Mucosa of rectum (tissue), 2 donors: ENCODE results near the gene LARP4.

ENCODE experiments used
- H3K27ac ChIP-seq, 2 donors: one replicate each; pipeline ENCODE4 v1.7.0; 2013; ENCODE audit warnings: inconsistent platforms in 2 of 2, low read depth in 2 of 2, low read length in 2 of 2
- H3K27me3 ChIP-seq, 2 donors: one replicate each; pipeline ENCODE4 v1.7.0; 2013; ENCODE audit warnings: low read length in 2 of 2; ENCODE audit not compliant: control insufficient read depth in 2 of 2, insufficient read depth in 2 of 2
- H3K36me3 ChIP-seq, 2 donors: one replicate each; pipeline ENCODE4 v1.7.0; 2013; ENCODE audit warnings: low read length in 2 of 2; ENCODE audit not compliant: control insufficient read depth in 2 of 2, insufficient read depth in 2 of 2
- H3K4me1 ChIP-seq, 2 donors: one replicate each; pipeline ENCODE4 v1.7.0; 2013; ENCODE audit warnings: low read length in 2 of 2, mild to moderate bottlenecking in 1 of 2; ENCODE audit not compliant: control insufficient read depth in 2 of 2, insufficient read depth in 2 of 2
- H3K4me3 ChIP-seq, 2 donors: one replicate each; pipeline ENCODE4 v1.7.0; 2013; ENCODE audit warnings: low read length in 2 of 2
- H3K9ac ChIP-seq, 2 donors: one replicate each; pipeline ENCODE4 v1.7.0; 2013; ENCODE audit warnings: low read length in 2 of 2, low read depth in 1 of 2, mild to moderate bottlenecking in 1 of 2
- H3K9me3 ChIP-seq, 2 donors: one replicate each; pipeline ENCODE4 v1.7.0; 2013; ENCODE audit warnings: low read length in 2 of 2; ENCODE audit not compliant: control insufficient read depth in 2 of 2
- donor health status: healthy.
- donor health status: Normal muscosa, but diverticular disease.

The LARP4 gene

DNA sequence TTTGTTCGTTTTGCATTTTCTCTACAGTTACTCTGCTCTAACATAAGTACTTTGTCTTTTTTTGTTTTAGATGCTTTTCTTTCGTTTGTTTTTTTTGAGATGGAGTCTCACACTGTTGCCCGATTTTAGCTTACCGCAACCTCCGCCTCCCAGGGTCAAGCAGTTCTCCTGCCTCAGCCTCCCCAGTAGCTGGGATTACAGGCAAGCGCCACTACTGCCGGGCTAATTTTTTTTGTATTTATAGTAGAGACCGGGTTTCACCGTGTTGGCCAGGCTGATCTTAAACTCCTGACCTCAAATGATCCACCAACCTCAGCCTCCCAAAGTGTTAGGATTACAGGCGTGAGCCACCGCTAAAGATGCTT, 106.8 kb downstream of the LARP4 start:
- Histone ChIP-seq H3K9me3 (no peaks in the 10 kb centered on the region), H3K27ac (no peak overlapping the region), H3K4me1 (peaks cover 28 to 36% of the 10 kb centered on the region in 2 donors), H3K9ac (no peak overlapping the region), H3K27me3 (no peaks in the 10 kb centered on the region), H3K36me3 (no peaks in the 10 kb centered on the region), H3K4me3 (peak overlapping the region in 1 of 2 donors; percentile 82)

DNA sequence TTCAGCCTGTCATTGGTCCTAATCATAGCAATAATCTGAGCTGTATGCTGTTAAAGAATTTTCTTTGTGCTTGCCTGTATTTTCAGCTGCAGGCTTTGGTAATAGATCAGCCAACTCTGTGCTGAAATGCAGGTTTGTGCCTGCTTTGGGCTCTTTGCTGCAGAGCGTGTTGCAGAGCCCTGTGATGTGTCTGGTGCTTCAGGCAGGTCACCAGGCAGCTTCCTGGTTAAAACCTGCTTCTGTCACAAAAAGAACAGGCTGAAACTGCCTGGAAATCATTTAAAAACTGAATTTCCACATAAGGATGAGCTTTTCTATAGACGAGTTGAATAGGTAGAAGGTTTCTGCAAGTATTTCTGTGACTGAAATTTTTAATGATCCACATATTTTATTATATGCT, 107.2 kb downstream of the LARP4 start:
- no peak overlapping the region for H3K27ac ChIP-seq

DNA sequence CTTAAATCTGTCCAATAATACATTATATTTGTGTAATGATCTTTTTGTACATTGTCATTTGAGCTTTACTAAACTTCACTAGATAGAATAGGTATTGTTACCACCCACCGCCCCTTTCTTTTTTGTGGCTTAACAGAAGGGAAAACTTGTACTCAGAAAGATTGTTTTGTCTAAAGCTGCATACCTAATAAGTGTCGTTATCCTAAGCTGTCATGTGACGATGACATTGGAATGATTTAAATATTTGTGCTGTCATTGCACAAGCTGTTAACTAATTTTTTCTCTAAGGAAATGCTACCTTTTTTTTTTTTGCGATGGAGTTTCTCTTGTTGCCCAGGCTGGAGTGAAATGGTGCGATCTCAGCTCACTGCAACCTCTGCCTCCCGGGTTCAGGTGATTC, 107.7 kb downstream of the LARP4 start:
- Histone ChIP-seq H3K36me3 (no peaks in the 10 kb centered on the region), H3K4me3 (no peak overlapping the region), H3K9me3 (no peaks in the 10 kb centered on the region), H3K9ac (no peak overlapping the region), H3K4me1 (peaks cover 28 to 36% of the 10 kb centered on the region in 2 donors), H3K27me3 (no peaks in the 10 kb centered on the region), H3K27ac (no peak overlapping the region)

More for the DNA sequence above, 107.2 kb downstream of the LARP4 start:
- H3K27me3 ChIP-seq = no peaks in the 10 kb centered on the region
- peaks cover 28 to 36% of the 10 kb centered on the region in 2 donors for H3K4me1 ChIP-seq
- no peaks in the 10 kb centered on the region for H3K36me3 ChIP-seq
- H3K4me3 ChIP-seq = no peak overlapping the region
- no peak overlapping the region for H3K9ac ChIP-seq
- H3K9me3 ChIP-seq = no peaks in the 10 kb centered on the region

DNA sequence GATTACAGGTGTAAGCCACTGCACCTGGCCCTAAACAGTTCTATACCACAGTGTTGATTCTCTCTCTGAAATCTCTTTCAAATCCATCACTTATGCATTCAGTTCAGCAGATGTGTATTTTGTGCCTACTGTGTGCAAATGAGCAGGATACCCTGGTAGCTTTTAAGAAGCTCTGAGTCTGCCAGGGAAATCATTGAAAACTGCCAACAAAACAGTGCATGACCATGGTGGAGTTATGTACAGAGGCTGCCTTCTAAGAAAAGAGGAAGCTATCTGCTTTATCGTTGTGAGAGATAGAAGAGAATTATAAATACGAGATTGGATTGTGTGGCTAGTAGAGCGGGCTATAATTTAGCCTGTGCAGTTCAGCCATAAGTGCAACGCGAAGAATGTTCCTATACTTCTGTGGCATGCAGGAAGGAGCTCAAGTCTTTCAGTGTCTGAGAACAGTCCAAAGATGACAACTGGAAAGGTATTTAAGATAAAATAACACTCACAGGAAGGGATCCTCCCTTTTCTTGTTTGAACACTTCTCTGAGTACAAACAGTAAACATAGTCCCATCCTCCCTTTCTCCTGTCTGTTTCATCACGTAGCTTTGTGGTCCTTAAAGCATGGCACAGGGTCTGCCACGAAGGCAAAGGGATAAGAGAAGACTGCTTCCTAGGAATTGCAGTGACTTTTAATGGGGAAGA, 108.4 kb downstream of the LARP4 start:
- Histone ChIP-seq H3K27ac (peak overlapping the region in 1 of 2 donors; percentile 40), H3K9ac (peak overlapping the region in 1 of 2 donors; percentile 11), H3K4me3 (no peak overlapping the region), H3K9me3 (no peaks in the 10 kb centered on the region), H3K4me1 (peaks cover 28 to 38% of the 10 kb centered on the region in 2 donors), H3K27me3 (no peaks in the 10 kb centered on the region), H3K36me3 (no peaks in the 10 kb centered on the region)

DNA sequence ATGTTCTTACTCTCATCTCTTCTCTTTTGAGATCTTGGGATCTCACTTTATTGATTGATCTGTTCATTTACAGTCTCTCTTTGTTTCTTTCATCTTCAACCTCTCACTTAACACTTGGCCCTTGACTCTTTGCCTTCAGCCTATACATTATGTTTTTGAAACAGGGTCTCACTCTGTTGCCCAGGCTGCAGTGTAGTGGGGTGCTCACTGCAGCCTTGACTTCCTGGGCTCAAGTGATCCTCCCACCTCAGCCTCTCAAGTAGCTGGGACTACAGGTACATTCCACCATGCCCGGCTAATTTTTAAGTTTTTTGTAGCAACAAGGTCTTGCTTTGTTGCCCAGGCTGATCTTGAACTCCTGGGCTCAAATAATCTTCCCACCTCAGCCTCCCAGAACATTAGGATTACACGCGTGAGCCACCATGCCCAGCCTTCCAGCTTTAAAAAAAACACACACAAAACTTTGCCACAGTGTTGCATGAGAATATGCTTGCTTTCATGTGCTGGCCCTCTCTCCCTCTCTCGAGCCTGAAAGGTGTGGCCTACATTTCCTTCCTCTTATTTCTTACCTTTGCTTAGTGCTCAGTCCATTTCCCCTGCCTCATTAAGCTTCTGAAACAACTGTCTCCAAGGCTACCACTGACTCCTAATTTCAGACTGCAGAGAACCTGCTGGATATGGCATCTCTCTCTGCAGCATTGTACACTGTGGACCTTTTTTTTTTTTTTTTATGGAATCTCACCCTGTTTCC, 114.0 kb downstream of the LARP4 start:
- no peaks in the 10 kb centered on the region for H3K27me3 ChIP-seq
- H3K4me3 ChIP-seq = no peak overlapping the region
- H3K27ac ChIP-seq = peak overlapping the region in 1 of 2 donors; percentile 1
- peaks cover 15 to 16% of the 10 kb centered on the region in 2 donors for H3K4me1 ChIP-seq
- H3K9me3 ChIP-seq = no peaks in the 10 kb centered on the region
- H3K9ac ChIP-seq = no peak overlapping the region
- H3K36me3 ChIP-seq = no peaks in the 10 kb centered on the region

DNA sequence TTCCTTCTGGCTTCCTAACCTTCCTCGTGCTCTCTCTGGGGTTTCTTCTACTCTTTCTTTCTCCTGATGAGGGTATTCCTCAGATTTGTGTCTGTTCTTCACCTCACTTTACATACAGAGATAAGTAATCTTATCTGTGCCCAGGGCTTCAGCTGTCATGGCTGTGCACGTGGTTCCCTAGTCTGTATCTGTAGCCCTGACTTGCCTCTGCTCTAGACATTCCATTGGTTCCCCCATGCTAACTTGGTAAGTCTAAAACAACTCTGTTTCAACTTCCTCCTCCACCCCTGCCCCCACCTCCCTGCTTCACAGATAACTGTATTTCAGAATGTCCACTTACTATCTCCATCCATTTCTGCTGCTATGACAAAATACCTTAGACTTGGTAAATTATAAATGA, 114.9 kb downstream of the LARP4 start:
- Histone ChIP-seq H3K36me3 (no peaks in the 10 kb centered on the region), H3K9ac (no peak overlapping the region), H3K27me3 (no peaks in the 10 kb centered on the region), H3K27ac (peak overlapping the region in 1 of 2 donors; percentile 22), H3K4me3 (no peak overlapping the region), H3K4me1 (peaks cover 14% of the 10 kb centered on the region in 2 donors), H3K9me3 (no peaks in the 10 kb centered on the region)

DNA sequence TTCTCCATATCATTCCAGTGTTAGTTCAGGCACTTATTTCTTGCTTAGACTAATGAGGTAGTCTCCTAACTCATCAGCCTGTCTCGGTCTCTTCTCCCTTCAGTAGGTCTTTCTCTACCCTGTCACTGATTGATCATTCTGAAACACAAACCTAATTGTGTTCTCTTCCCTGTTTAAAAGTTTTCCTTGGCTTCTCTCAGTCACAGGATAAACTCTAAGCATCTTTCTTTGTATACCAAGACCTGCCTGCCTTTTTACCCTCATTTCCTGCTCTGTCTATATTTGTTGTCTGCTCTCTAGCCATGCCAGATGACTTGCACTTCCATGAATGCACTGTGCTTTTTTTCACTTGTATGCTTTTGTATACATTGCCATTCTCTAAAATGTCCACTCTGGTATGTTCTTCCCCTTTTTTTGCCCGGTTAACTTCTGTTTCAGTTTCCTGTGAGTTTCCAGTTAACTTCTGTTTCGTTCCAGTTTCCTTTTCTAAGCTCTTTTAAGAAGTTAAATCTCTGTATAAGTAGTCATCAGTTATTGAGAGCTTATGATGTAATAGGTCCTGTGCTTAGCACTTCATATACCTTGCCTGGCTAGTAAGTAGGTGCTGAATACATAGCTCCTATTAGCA, 116.8 kb downstream of the LARP4 start:
- Histone ChIP-seq H3K4me3 (no peak overlapping the region), H3K27me3 (no peaks in the 10 kb centered on the region), H3K9me3 (no peaks in the 10 kb centered on the region), H3K4me1 (peaks cover 14% of the 10 kb centered on the region in 2 donors), H3K9ac (no peak overlapping the region), H3K36me3 (no peaks in the 10 kb centered on the region), H3K27ac (peak overlapping the region; percentile 8 to 73)

DNA sequence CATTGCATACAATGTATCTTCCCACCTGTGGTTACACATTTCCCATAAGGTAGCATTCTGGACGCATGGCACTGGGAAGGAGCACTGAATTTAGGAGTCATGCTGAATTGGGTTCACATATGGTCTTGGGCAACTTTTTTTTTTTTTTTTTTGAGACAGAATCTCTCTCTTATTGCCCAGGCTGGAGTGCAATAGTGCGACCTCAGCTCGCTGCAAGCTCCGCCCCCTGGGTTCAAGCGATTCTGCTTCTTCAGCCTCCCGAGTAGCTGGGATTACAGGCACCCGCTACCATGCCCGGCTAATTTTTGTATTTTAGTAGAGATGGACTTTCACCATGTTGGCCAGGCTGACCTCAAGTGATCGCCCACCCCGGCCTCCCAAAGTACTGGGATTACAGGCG, 117.4 kb downstream of the LARP4 start:
- Histone ChIP-seq H3K27ac (peak overlapping the region; percentile 8 to 41), H3K27me3 (no peaks in the 10 kb centered on the region), H3K36me3 (no peaks in the 10 kb centered on the region), H3K4me1 (peaks cover 14% of the 10 kb centered on the region in 2 donors), H3K9me3 (no peaks in the 10 kb centered on the region), H3K4me3 (no peak overlapping the region), H3K9ac (no peak overlapping the region)

DNA sequence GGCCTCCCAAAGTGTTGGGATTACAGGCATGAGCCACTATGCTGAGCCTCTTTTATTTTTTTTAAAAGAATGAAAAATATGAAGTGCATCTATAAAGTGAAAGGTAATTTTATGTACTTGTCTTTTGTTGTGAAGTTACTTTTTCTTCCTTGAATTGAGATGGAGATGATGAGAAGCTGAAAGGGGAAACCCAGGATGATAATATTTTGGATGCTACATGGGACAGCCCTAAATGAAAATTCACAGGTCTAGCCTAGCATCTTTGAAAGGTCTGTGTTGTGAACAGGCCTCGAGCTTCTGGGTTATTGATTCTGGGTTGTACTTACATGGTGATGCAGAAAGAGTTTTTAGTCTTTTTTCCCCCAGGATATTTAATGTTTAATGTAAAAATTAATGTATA, 118.7 kb downstream of the LARP4 start:
- Histone ChIP-seq H3K4me3 (no peak overlapping the region), H3K36me3 (peaks cover 0 to 4% of the 10 kb centered on the region in 2 donors), H3K4me1 (peaks cover 10 to 14% of the 10 kb centered on the region in 2 donors), H3K27me3 (no peaks in the 10 kb centered on the region), H3K27ac (no peak overlapping the region), H3K9me3 (no peaks in the 10 kb centered on the region), H3K9ac (no peak overlapping the region)
